Activated CD8-positive, alpha-beta T cell treated with anti-CD3 and anti-CD28 coated beads for 36 hours (primary cell): ENCODE data around the gene SERGEF. TPM values are rescaled to one million over a fixed set of nuclear protein-coding genes. Genes with fewer than 3 reads are reported as not detected.

Experiments
- ATAC-seq: fragments of 200-7000 bp; cut with Tn5 transposase; one replicate; pipeline ENCODE4 v1.10.0; 2021; ENCODE audit warnings: mild to moderate bottlenecking, moderate library complexity
- CTCF ChIA-PET: fragments of 350-600 bp; sonication (Branson Sonifier 250); formaldehyde crosslinking; loops from one replicate; lab custom pipeline; 2021; ENCODE audit warnings: antibody characterized with exemption; lab: Charles Lee
- POLR2A ChIA-PET: fragments of 350-600 bp; sonication (Branson Sonifier 250); formaldehyde crosslinking; loops from one replicate; lab custom pipeline; 2021; ENCODE audit warnings: antibody characterized with exemption; lab: Charles Lee
- DNase-seq: peaks from one replicate; pipeline ENCODE4 v3.0.0-alpha.2; 2020
- H3K27ac Mint-ChIP-seq: one replicate; pipeline ENCODE4 v1.8.0; 2021; ENCODE audit warnings: mild to moderate bottlenecking, mixed read lengths
- H3K27me3 Mint-ChIP-seq: one replicate; pipeline ENCODE4 v1.8.0; 2021; ENCODE audit warnings: mixed read lengths
- H3K36me3 Mint-ChIP-seq: one replicate; pipeline ENCODE4 v1.8.0; 2021; ENCODE audit warnings: low read depth, mixed read lengths
- H3K4me1 Mint-ChIP-seq: one replicate; pipeline ENCODE4 v1.8.0; 2021; ENCODE audit warnings: low read depth, mixed read lengths
- H3K4me3 Mint-ChIP-seq: one replicate; pipeline ENCODE4 v1.8.0; 2021; ENCODE audit warnings: mild to moderate bottlenecking, moderate library complexity, mixed read lengths
- H3K9me3 Mint-ChIP-seq: one replicate; pipeline ENCODE4 v1.8.0; 2021; ENCODE audit warnings: mixed read lengths
- intact Hi-C: fragments of 100-400 bp; cut with micrococcal nuclease; formaldehyde crosslinking; loops from one replicate; pipeline ENCODE4 v1.10.0; 2022
- total RNA-seq, 2 experiments: library from RNA; stranded (reverse); gene quantifications; one replicate each; pipeline ENCODE4 v1.2.3, GENCODE V29; 2021
- TF ChIP-seq, protein P1 (sequence below): fragments of 200-600 bp; IDR thresholded peaks from one replicate; pipeline ENCODE4 v1.8.0; 2022; ENCODE audit warnings: antibody characterized with exemption, mild to moderate bottlenecking

SERGEF gene
- total RNA-seq, 2 experiments from 2014 or later, result 56.2 to 64.4 TPM

DNA sequence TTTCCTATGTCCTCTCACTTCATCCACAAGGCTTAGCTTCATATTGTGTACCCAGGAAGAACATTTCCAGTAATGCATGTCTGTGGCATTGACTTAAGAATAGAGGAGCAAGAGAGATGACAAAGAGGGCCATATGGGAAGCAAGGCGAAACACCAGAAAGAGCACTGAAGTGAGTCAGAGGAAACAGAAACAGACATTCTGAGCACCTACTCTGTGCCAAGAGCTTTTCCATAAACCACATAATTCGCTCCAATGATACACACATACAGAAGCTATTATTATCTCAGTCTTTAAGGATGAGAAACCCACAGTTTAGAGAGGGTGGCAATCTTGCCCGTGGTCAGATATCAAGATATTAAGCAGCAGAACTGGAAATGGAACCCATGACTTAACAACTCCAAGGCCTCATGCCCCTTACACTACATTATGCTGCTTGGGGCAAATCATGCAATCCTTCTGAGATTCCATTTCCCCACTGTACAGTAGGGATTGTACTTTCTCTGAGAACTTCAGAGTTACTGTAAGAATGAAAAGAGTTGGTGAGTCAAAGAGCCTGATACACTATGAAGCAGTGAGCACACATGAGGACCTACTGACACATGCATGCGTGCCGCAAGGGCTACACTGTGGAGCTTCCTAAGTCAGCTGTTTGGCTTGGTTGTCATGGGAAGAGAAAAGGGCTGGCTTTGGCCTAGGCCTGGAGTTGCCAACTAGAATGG is 151.7 kb downstream of the SERGEF start:
- ATAC-seq (no peak), DNase-seq (no peak)
- Mint-ChIP-seq H3K4me3 (no peak overlapping the region), H3K27ac (no peak overlapping the region), H3K9me3 (no peaks in the 10 kb centered on the region), H3K36me3 (peaks cover 11% of the 10 kb centered on the region), H3K4me1 (peaks cover 7% of the 10 kb centered on the region), H3K27me3 (no peaks in the 10 kb centered on the region)
- ChIA-PET CTCF (interaction anchor here (1.3 kb wide), 1 partner anchor 13 kb away, joined by 3 read pairs; no protein-coding TSS in a partner anchor), POLR2A (no interaction called here)
- TF ChIP-seq, protein P1, sequence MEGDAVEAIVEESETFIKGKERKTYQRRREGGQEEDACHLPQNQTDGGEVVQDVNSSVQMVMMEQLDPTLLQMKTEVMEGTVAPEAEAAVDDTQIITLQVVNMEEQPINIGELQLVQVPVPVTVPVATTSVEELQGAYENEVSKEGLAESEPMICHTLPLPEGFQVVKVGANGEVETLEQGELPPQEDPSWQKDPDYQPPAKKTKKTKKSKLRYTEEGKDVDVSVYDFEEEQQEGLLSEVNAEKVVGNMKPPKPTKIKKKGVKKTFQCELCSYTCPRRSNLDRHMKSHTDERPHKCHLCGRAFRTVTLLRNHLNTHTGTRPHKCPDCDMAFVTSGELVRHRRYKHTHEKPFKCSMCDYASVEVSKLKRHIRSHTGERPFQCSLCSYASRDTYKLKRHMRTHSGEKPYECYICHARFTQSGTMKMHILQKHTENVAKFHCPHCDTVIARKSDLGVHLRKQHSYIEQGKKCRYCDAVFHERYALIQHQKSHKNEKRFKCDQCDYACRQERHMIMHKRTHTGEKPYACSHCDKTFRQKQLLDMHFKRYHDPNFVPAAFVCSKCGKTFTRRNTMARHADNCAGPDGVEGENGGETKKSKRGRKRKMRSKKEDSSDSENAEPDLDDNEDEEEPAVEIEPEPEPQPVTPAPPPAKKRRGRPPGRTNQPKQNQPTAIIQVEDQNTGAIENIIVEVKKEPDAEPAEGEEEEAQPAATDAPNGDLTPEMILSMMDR, result no peak
- intact Hi-C loops, result no loop called here

DNA sequence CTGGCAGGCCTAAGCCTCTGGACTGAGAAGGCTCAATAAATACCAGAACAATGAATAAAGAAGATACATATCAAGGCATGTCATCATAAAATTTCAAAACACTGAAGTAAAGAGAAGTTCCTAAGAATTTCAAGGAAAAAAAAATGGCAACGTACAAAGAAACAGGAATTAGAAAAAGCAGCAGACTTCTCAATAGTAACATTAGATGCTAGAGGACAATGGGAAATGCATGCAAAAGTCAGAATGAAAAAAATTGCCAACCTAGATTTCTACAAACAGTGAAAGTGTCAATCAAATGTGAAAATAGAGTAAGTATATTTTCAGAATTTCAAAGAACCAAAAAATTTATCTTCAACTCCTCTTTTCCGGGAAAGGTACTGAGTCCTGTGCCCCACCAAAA is 153.3 kb downstream of the SERGEF start:
- CTCF ChIA-PET, result interaction anchor here (1.0 kb wide), 1 partner anchor 9 kb away, joined by 4 read pairs; no protein-coding TSS in a partner anchor
- TF ChIP-seq, protein P1, result no peak
- H3K27me3 Mint-ChIP-seq, result no peaks in the 10 kb centered on the region
- H3K4me1 Mint-ChIP-seq, result peaks cover 12% of the 10 kb centered on the region
- H3K4me3 Mint-ChIP-seq, result no peak overlapping the region
- DNase-seq, result no peak
- POLR2A ChIA-PET, result no interaction called here
- intact Hi-C loops, result no loop called here
- no peaks in the 10 kb centered on the region for H3K9me3 Mint-ChIP-seq
- H3K27ac Mint-ChIP-seq, result no peak overlapping the region
- ATAC-seq, result no peak
- peaks cover 11% of the 10 kb centered on the region for H3K36me3 Mint-ChIP-seq

DNA sequence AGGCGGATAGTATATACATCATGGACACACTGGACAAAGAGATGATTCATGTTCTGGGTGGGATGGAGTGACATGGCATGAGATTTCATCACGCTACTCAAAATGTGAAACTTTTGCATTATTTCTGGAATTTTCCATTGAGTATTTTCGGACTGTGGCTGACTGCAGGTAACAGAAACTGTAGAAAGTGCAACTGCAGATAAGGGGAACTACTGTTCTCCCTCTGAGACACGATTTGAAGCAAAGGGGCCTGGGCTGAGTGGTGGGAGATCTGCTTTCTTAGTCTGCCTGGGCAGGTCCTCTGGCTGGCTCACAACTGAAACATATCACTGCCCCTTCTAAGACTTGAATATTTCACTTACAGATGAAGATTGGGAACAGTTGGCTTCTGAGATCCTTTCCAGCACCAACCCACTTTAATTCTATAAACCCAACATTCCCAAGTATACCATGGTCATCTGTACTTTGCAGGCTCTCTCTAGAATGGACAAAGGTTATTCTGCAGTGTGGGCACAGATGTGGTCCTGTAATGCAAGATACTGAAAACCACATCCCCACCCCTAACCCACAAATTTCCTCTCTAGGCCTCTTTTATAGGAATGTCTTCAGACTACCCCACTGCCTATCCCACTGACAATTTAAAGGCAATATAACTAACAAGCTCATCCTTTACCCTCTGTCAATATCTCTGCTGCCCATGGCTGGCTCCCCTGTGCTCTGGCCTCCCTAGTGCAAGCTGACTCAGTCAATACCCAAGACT is 157.1 kb downstream of the SERGEF start:
- ATAC-seq, result no peak
- no peak overlapping the region for H3K4me3 Mint-ChIP-seq
- POLR2A ChIA-PET, result no interaction called here
- CTCF ChIA-PET, result interaction anchor here (0.9 kb wide), 1 partner anchor 124 kb away, joined by 3 read pairs; no protein-coding TSS in a partner anchor
- no peak overlapping the region for H3K27ac Mint-ChIP-seq
- no peaks in the 10 kb centered on the region for H3K27me3 Mint-ChIP-seq
- no peak for DNase-seq
- peaks cover 12% of the 10 kb centered on the region for H3K4me1 Mint-ChIP-seq
- intact Hi-C loops, result no loop called here
- H3K9me3 Mint-ChIP-seq, result no peaks in the 10 kb centered on the region
- H3K36me3 Mint-ChIP-seq, result peaks cover 2% of the 10 kb centered on the region
- TF ChIP-seq, protein P1, result no peak

DNA sequence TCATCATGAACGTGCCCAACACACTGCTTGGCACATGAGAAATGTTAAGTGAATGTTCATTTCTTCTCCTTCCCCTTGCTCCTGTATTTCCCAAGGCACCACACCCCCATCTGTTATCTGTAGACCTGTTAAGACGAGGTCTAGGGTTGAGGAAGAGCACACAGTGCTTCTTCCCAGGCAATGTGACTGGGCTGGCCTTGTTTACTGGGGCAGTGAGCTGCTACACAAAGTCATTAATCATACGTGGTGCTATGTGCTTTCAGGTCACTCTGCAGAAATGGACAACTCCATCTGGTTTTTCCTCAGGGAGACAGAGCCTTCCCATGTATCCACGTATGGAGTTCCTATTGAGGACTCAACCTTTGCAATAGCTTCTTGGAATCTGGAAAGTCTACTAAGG is 159.6 kb downstream of the SERGEF start:
- peaks cover 12% of the 10 kb centered on the region for H3K4me1 Mint-ChIP-seq
- H3K27me3 Mint-ChIP-seq, result no peaks in the 10 kb centered on the region
- DNase-seq (no peak), ATAC-seq (no peak)
- peaks cover 2% of the 10 kb centered on the region for H3K36me3 Mint-ChIP-seq
- intact Hi-C loops, result no loop called here
- no peak overlapping the region for H3K4me3 Mint-ChIP-seq
- CTCF ChIA-PET, result no interaction called here
- no peak overlapping the region for H3K27ac Mint-ChIP-seq
- TF ChIP-seq, protein P1, result no peak
- no peaks in the 10 kb centered on the region for H3K9me3 Mint-ChIP-seq
- POLR2A ChIA-PET, result no interaction called here

DNA sequence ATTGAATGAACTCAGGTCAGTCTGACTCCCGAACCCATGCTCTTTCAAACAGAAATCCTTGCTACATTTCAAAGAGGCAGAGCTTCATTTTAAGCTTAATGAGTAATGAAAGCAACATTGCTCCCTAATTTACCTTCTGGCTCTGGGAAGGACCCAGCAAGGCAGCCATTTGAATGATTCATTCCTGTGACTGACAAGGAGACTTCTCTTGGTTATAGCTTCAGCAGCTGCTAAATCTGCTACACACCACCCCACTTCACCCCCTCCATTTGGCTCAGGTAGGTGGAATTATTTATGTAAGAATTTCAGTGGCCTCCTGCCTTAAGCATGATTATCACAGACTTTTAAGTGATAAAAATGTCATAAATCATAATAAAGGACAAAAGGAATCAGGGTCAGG is 160.6 kb downstream of the SERGEF start:
- Mint-ChIP-seq H3K9me3 (no peaks in the 10 kb centered on the region), H3K27me3 (no peaks in the 10 kb centered on the region), H3K4me1 (peaks cover 10% of the 10 kb centered on the region), H3K27ac (no peak overlapping the region), H3K4me3 (no peak overlapping the region), H3K36me3 (no peaks in the 10 kb centered on the region)
- ATAC-seq (no peak), DNase-seq (no peak)
- CTCF ChIA-PET, result no interaction called here
- TF ChIP-seq, protein P1, result no peak
- intact Hi-C loops, result no loop called here
- POLR2A ChIA-PET, result no interaction called here
